ENCODE measurements around the gene APC2. TPM values are rescaled to one million over a fixed set of nuclear protein-coding genes. Genes with fewer than 3 reads are reported as not detected.

APC2 gene
- total RNA-seq, 4 donors from 2014 or later = 0.02 to 1.2 (median 0.35) TPM

GRCh38 chr19:1470055-1470304 lies 20.1 kb downstream of the APC2 start:
- WGBS, 2 donors (ENCODE audit: low coverage in 1 of 2) = no CpG with 5 or more reads among the region's 22 CpGs
- TF ChIP-seq, protein P1, sequence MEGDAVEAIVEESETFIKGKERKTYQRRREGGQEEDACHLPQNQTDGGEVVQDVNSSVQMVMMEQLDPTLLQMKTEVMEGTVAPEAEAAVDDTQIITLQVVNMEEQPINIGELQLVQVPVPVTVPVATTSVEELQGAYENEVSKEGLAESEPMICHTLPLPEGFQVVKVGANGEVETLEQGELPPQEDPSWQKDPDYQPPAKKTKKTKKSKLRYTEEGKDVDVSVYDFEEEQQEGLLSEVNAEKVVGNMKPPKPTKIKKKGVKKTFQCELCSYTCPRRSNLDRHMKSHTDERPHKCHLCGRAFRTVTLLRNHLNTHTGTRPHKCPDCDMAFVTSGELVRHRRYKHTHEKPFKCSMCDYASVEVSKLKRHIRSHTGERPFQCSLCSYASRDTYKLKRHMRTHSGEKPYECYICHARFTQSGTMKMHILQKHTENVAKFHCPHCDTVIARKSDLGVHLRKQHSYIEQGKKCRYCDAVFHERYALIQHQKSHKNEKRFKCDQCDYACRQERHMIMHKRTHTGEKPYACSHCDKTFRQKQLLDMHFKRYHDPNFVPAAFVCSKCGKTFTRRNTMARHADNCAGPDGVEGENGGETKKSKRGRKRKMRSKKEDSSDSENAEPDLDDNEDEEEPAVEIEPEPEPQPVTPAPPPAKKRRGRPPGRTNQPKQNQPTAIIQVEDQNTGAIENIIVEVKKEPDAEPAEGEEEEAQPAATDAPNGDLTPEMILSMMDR (IDR thresholded peaks at IDR 0.05) = no peak
- no peak for TF ChIP-seq POLR2AphosphoS5 (IDR thresholded peaks at IDR 0.05)
- TF ChIP-seq POLR2A (IDR thresholded peaks at IDR 0.05) = no peak
- TF ChIP-seq EP300 (IDR thresholded peaks at IDR 0.05) = no peak
- Histone ChIP-seq H3K4me1 (peaks cover 14 to 99% (median 50%) of the 10 kb centered on the region in 3 donors), H3K4me3 (peak overlapping the region; percentile 4 to 51), H3K27ac (no peak overlapping the region), H3K9me3 (no peaks in the 10 kb centered on the region), H3K27me3 (peaks cover 99% of the 10 kb centered on the region), H3K36me3 (peaks cover 0 to 30% of the 10 kb centered on the region in 2 donors)
- no peak for ATAC-seq

DNA sequence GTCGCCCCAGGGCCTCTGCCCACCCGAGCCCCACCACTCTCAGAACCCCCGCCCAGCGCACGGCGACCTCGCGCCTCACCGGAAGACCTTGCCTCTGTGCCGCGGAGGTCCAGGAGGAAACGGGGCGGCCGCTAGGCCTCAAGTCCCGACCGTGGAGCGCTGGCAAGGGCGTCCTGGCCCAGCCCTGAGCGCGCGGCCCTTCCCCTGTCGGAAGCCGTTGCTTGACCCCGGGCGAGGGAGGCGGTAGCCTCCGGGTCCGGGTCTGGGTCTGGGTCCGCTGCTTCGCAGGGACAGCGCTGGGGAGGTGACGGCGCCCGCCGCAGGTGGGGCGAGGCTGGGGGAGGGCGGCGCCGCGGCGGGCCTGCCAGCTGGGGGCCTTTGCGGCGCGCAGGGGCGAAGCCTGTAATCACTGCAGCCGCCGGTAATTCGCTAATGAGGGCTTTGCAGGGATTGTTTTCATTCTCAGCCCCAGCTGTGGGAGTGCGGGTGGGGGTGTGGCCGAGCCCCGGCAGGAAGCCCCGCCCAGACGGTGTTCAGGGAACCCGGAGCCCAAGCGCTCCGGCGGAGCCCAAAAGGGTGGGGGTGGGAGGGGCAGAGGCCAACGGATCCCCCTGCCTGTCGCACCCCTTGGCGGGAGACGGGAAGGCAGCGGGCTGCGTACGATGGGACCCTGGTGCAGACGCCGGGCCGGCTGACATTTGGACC lies 20.5 kb downstream of the APC2 start:
- H3K27me3 ChIP-seq = peaks cover 94% of the 10 kb centered on the region
- peak; percentile 32 for ATAC-seq
- no peaks in the 10 kb centered on the region for H3K9me3 ChIP-seq
- peaks cover 14 to 97% (median 50%) of the 10 kb centered on the region in 3 donors for H3K4me1 ChIP-seq
- H3K27ac ChIP-seq = no peak overlapping the region
- H3K4me3 ChIP-seq = peak overlapping the region; percentile 4 to 51
- peaks cover 0 to 30% of the 10 kb centered on the region in 2 donors for H3K36me3 ChIP-seq
- TF ChIP-seq, protein P1 (IDR thresholded peaks at IDR 0.05) = no peak
- WGBS, 2 donors (ENCODE audit: low coverage in 1 of 2) = 0% methylated on average over 2 of the region's 67 CpGs; no CpG with 5 or more reads in 1 of the 2 donors

DNA sequence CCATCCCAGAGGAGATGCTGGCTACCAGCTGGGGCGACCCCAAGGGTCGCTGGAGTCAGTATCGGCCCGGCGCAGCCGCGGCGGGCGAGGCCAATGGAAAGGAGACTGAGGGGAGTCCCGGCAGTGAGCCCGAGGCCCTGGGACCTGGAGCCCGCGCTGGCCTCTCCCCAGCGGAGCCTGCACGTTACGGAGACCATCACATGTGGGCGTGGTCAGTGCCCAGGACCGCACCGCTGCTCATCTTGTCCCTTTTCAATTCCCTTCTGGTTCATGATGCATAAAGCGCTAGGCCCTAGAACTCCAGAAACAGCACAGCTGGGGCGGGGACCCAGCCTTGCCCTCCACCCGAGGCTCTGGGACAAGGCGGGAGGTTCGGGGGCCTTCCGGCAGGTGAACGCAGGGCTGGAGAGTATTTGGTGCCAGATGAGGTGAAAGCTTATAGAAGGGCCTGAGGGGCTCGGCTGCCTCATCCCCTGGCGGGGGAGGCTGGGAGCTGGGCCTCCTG lies 21.1 kb downstream of the APC2 start:
- Histone ChIP-seq H3K4me3 (peak overlapping the region in 1 of 2 donors; percentile 51), H3K27me3 (peaks cover 88% of the 10 kb centered on the region)
- WGBS, 2 donors (ENCODE audit: low coverage in 1 of 2) = no CpG with 5 or more reads among the region's 28 CpGs

GRCh38 chr19:1471515-1472160 lies 21.7 kb downstream of the APC2 start:
- H3K27me3 ChIP-seq = peaks cover 83% of the 10 kb centered on the region
- H3K9me3 ChIP-seq = no peaks in the 10 kb centered on the region
- WGBS, 2 donors (ENCODE audit: low coverage in 1 of 2) = no CpG with 5 or more reads among the region's 24 CpGs
- H3K36me3 ChIP-seq = peaks cover 0 to 30% of the 10 kb centered on the region in 2 donors
- TF ChIP-seq POLR2AphosphoS5 (IDR thresholded peaks at IDR 0.05) (no peak), POLR2A (IDR thresholded peaks at IDR 0.05) (no peak), EP300 (IDR thresholded peaks at IDR 0.05) (no peak)
- TF ChIP-seq, protein P1 (IDR thresholded peaks at IDR 0.05) = no peak
- H3K4me3 ChIP-seq = no peak overlapping the region
- no peak overlapping the region for H3K27ac ChIP-seq
- ATAC-seq = no peak
- H3K4me1 ChIP-seq = peaks cover 14 to 86% (median 50%) of the 10 kb centered on the region in 3 donors

More for the DNA sequence above, 21.1 kb downstream of the APC2 start:
- Histone ChIP-seq H3K27ac (no peak overlapping the region), H3K36me3 (peaks cover 0 to 30% of the 10 kb centered on the region in 2 donors), H3K4me1 (peaks cover 14 to 91% (median 50%) of the 10 kb centered on the region in 3 donors), H3K9me3 (no peaks in the 10 kb centered on the region)
- no peak for ATAC-seq
- no peak for TF ChIP-seq EP300 (IDR thresholded peaks at IDR 0.05)
- TF ChIP-seq POLR2A (IDR thresholded peaks at IDR 0.05) = no peak
- no peak for TF ChIP-seq POLR2AphosphoS5 (IDR thresholded peaks at IDR 0.05)
- TF ChIP-seq, protein P1 (IDR thresholded peaks at IDR 0.05) = no peak
